ENCODE data around the gene SDC1.
"Not testable (repeated sequence)": the region's sequence is repeated elsewhere in the genome, so short reads cannot be mapped to it uniquely, and the experiment has no call there.

The SDC1 gene

DNA sequence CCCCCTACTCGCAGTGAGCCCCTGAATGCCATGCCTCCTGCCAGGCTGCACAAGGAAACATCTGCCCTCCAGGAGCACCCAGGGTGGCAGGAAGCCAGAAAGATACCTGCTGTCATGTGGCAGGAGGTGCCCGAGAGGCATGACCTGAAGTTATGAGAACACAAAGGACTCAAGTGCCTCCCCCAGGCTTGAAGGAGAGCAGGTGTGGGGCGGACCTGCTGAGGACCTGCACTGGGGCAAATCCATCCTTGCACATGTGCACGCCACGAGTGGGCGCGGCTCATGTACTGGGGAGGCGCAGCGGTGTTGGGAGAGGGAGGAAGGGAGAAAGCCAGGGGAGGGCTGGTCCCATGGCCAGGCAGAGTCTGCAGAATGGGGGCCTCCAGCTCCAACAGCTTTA lies 26.9 kb downstream of the SDC1 start:
- TF ChIP-seq, protein P1, sequence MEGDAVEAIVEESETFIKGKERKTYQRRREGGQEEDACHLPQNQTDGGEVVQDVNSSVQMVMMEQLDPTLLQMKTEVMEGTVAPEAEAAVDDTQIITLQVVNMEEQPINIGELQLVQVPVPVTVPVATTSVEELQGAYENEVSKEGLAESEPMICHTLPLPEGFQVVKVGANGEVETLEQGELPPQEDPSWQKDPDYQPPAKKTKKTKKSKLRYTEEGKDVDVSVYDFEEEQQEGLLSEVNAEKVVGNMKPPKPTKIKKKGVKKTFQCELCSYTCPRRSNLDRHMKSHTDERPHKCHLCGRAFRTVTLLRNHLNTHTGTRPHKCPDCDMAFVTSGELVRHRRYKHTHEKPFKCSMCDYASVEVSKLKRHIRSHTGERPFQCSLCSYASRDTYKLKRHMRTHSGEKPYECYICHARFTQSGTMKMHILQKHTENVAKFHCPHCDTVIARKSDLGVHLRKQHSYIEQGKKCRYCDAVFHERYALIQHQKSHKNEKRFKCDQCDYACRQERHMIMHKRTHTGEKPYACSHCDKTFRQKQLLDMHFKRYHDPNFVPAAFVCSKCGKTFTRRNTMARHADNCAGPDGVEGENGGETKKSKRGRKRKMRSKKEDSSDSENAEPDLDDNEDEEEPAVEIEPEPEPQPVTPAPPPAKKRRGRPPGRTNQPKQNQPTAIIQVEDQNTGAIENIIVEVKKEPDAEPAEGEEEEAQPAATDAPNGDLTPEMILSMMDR (IDR thresholded peaks at IDR 0.05; ENCODE audit: low read depth, low read length) = no peak
- no peak overlapping the region for H3K4me3 ChIP-seq (ENCODE audit: low read depth, low read length)

DNA sequence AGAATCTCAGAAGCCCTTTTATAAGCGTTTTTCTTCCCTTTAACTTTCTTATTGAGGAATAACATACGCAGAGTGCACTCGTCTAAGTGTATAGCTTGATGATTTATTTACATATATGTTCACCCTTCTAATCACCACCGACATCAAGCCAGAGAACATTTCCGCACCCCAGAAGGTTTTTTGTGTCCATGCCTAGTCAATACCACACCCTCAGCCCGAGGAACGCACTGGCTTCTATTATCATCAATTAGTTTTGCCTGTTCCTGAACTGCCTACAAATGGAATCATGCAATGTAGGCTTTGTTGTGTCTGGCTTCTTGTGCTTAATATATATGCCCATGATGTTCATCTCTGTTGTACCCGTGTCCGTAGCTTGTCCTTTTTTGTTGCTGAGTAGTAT lies 27.7 kb downstream of the SDC1 start:
- TF ChIP-seq, protein P1 (IDR thresholded peaks at IDR 0.05; ENCODE audit: low read depth, low read length) = no peak
- H3K4me3 ChIP-seq (ENCODE audit: low read depth, low read length) = no peak overlapping the region

DNA sequence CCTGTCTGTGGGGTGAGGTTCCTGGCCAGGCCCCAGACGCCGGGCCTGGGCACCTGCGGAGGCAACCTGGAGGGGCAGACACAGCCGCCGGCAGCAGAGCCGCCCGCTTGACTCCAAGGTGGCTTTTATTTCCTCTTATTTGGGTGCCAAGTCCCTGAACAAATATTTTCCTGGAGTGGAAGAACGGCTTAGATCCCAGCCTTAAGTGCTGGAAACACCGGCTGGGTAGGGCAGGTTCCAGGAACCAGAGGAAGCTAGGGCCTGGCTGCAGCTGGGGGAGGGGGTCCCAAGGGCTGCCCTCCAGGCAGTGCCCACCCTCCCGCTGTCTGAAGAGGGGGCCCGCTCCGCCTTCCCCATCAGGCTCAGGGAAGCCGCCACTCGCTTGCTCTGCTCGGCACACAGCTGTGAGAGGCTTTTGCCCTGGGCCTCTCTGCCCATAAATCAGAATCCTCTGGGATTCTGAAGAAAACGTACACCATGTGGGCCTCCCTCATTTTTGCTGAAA lies 28.2 kb downstream of the SDC1 start:
- TF ChIP-seq, protein P1 (IDR thresholded peaks at IDR 0.05; ENCODE audit: low read depth, low read length) = no peak

DNA sequence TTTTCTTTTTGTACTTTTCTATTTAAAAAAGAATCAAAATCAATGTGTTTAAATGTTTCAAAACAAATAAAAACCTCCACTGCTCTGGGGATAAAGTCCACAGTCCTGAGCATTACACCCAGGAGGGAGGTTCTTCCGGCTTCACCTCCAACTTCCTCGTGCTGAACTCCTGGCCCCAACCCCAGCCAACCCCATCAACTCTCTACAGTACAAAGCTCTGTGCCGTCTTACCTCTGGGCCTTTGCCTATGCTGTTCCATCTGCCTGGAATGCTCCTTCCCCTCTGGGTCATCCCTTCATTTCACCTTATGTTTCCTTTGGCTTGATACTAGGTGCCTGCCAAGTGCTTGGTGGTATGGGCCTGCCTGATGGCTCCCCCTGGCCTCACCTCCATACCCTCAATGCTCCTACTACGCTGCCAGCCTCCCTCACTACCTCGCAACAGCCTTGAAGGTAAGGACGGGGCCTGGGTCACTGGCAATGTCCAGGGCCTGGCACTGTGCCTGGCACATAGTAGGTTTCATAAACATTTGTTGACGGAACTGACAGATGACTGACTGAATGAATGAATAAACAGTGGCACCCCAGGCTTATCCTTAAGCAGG lies 28.8 kb downstream of the SDC1 start:
- no peak overlapping the region for H3K4me3 ChIP-seq (ENCODE audit: low read depth, low read length)
- TF ChIP-seq, protein P1 (IDR thresholded peaks at IDR 0.05; ENCODE audit: low read depth, low read length) = no peak

More for the DNA sequence above, 28.2 kb downstream of the SDC1 start:
- H3K4me3 ChIP-seq (ENCODE audit: low read depth, low read length) = no peak overlapping the region

DNA sequence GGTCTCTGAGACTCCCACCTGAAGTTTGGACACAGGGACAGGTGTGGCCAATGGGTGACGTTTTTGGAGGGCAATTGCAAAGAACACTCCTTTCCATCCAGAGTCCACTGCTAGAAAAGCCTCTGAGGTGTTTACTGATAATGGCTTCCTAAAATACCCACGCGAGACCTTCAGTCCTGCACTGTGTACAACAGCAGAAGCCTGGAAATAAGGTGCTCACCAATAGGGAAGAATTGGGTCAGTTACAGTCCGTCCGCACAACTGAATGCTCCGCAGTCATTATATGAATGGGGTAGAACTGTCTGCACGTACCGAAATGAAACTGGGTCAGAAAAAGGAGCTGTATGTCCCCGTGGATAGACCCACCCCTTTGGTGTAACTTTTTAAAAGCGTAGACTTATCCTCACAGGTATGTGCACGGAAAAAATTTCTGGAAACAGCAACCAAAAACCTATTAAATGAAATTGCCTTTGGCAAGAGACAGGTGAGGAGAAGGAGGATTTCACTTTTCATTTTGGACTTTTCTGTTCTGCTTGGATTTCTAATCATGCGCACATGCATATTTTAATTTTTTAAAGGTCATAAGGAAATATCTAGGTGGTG lies 29.4 kb downstream of the SDC1 start:
- no peak overlapping the region for H3K4me3 ChIP-seq (ENCODE audit: low read depth, low read length)
- TF ChIP-seq, protein P1 (IDR thresholded peaks at IDR 0.05; ENCODE audit: low read depth, low read length) = no peak

DNA sequence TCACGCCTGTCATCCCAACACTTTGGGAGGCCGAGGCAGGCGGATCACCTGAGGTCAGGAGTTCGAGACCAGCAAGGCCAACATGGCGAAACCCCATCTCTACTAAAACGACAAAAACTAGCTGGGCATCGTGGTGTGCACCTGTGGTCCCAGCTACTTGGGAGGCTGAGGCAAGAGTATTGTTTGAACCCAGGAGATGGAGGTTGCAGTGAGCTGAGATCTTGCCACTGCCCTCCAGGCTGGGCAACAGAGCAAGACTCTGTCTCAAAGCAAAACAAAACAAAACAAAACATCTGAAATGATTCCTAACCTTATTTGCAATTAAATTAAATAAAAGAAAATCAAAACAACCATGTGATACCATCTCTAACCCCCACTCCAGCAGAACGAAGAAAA lies 29.9 kb downstream of the SDC1 start:
- not testable (repeated sequence) for H3K4me3 ChIP-seq (ENCODE audit: low read depth, low read length)

DNA sequence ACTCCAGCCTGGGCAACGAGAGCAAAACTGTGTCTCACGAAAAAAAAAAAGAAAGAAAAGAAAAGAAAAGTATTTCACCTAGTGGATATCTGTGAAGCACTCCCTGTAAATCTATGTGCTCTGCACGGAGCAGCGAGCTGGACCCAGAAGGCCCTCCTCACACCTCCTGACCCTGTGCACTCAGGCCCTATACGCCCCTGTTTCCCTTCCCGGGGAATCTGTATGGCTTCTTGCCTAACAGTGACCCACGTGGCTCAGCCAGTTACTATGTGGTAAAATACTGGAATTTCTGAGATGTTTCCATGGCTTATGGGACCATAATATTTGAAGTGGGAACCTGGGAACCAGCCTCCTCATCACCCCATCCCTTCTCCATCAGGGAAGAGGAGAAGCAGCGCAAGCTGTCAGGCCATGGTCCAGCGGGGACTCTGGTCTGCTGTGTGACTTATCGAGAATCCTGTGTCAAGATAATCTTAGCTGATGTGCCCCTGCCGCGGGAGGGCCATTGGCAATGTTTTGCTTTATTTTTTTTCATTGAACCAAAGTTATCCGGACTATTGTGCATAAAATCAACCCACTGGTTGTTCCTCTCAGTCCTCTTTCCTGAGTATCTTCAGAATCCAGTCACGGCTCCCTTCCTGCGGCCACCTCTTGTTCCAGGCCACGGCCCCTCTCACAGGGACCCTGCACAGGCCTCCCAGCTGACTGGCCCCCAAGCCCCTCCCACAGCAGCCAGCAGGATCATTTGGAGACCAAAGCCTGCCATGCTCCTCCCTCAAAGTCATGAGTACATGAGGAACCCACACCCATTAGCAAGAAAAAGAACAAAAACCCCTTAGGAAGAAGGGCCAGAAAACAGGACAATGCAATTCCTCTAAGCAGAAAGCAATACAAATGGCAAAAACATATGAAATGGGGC lies 30.6 kb downstream of the SDC1 start:
- TF ChIP-seq, protein P1 (IDR thresholded peaks at IDR 0.05; ENCODE audit: low read depth, low read length) = no peak
- H3K4me3 ChIP-seq (ENCODE audit: low read depth, low read length) = no peak overlapping the region

All from WI38 (cell line).